ENCODE measurements around the gene CFAP46.

CFAP46 gene

DNA sequence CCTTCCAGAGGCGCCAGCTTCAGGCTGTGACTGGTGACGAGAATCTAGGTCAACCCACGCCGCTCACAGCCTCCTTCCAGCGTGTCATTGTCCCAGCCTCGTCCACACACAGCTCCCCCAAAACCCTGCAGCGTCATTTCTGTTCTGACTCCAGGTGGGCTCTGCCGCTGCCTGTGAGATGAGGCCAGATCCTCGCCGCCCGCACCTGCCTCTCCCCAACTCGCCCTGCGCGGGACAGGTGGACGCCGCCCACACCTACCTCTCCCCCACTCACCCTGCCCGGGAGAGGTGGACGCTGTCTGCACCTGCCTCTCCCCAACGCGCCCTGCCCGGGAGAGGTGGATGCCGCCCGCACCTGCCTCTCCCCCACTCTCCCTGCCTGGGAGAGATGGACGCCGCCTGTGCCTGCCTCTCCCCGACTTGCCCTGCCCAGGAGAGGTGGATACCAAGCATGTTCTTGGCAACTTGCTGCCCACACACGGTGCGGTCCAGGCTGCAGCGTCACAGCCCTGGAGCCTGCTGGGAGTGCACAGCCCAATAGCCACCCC, 32.0 kb upstream of the CFAP46 start:
- no peak for DNase-seq (ENCODE audit: low read depth)
- TF ChIP-seq, protein P1, sequence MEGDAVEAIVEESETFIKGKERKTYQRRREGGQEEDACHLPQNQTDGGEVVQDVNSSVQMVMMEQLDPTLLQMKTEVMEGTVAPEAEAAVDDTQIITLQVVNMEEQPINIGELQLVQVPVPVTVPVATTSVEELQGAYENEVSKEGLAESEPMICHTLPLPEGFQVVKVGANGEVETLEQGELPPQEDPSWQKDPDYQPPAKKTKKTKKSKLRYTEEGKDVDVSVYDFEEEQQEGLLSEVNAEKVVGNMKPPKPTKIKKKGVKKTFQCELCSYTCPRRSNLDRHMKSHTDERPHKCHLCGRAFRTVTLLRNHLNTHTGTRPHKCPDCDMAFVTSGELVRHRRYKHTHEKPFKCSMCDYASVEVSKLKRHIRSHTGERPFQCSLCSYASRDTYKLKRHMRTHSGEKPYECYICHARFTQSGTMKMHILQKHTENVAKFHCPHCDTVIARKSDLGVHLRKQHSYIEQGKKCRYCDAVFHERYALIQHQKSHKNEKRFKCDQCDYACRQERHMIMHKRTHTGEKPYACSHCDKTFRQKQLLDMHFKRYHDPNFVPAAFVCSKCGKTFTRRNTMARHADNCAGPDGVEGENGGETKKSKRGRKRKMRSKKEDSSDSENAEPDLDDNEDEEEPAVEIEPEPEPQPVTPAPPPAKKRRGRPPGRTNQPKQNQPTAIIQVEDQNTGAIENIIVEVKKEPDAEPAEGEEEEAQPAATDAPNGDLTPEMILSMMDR (IDR thresholded peaks at IDR 0.05; ENCODE audit: control insufficient read depth, extremely low read depth, insufficient read depth), result no peak
- no peak overlapping the region for H3K4me3 ChIP-seq (ENCODE audit: low read depth, low read length)

DNA sequence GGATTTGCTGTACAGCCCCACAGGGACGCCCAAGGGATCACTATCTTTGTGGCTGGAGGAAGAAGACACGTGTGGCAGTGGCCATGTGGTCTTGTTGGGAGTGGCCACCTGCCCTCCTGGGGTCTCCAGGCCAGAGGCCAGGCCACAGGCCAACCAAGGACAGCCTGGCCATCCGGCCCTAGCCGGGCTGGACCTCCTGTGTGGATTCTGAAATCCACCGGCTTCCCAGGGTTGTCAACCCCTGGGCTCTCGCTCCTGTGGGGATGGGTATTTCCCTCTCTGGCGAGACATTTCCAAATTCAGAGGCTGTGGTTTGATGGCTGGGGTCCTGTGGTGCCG, 31.5 kb upstream of the CFAP46 start:
- TF ChIP-seq, protein P1 (IDR thresholded peaks at IDR 0.05; ENCODE audit: control insufficient read depth, extremely low read depth, insufficient read depth), result no peak
- DNase-seq (ENCODE audit: low read depth), result no peak
- H3K4me3 ChIP-seq (ENCODE audit: low read depth, low read length), result no peak overlapping the region

DNA sequence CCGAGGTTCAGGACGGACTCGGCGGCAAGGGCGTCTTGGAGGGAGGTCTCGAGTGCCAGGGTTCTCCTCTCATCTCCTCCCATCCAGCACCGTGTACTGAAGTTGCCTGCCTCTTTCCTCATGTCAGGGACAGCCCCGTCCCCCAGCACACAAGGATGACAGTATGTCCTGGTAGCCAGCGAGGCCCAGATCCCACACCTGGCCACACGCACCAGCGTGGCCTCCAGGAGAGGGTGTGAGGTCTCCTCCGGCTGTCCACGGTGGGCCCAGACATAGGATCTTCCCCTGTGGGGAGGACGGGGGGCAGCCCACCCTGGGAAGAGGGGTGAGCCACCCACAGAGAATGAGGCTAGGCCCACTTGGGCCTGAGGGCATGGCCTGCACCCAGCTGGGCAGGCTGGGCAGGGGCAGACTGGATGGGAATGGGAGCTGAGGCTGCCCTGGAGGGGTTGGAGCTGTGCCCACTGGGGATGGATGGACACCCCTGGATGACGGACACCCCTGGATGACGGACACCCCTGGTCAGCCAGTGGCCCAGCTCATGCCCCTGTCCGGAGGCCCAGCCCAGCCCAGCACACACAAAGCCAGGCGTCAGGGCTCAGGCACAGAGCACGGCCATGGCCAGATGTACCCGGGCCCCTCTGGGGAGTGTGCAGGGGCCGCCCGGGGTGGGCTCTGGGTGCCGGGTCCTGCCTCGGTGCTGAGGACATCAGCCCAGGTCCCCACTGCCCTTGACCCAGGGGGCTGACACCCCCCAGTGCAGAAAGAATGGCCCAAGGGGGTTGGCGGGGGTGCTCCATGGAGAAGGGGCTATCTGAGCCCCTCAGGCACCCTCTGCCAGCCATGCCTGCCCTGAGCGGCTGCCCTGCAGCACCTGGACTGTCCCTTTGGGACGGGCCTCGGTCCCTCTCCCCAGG, 30.9 kb upstream of the CFAP46 start:
- H3K4me3 ChIP-seq (ENCODE audit: low read depth, low read length), result no peak overlapping the region
- TF ChIP-seq, protein P1 (IDR thresholded peaks at IDR 0.05; ENCODE audit: control insufficient read depth, extremely low read depth, insufficient read depth), result no peak
- no peak for DNase-seq (ENCODE audit: low read depth)

DNA sequence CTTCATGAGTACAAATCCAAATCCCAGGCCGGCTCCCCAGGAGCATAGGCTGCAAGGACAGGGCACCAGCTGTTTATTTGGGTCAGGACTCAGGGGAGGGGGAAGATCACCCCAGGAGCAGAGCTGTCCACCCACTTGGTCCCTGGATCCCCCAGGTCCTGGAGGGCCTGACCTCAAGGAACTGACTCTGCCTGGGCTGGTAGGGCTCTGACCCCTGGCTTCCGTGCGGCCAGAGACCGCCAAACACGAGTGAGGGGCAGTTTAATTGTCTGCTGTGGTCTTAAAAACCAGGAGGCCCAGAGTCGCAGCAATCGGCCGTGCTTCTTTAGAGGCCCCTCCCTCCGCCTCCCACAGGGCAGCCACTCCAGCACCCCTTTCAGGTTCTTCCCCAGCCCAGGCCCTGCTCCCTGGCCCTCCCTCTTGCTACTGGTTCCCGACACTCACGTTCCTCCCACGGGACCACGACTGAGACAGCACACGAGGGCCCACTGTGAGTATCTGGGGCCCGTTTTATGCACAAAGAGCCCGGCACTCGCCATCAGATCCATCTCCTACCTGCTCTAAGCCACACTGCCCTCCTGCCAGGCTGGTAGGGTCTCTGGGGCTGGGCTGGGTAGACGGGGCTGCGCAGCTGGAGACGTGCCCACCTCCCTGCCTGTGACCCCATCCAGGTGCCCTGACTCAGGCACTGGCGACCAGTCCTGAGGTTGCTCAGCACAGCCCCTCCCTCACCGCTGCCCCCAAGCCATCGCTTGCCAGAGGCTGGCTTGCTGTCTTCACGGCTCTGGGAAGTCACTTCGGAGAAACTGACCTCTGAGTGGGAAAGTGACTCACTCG, 30.0 kb upstream of the CFAP46 start:
- DNase-seq (ENCODE audit: low read depth), result no peak
- TF ChIP-seq, protein P1 (IDR thresholded peaks at IDR 0.05; ENCODE audit: control insufficient read depth, extremely low read depth, insufficient read depth), result no peak
- no peak overlapping the region for H3K4me3 ChIP-seq (ENCODE audit: low read depth, low read length)

DNA sequence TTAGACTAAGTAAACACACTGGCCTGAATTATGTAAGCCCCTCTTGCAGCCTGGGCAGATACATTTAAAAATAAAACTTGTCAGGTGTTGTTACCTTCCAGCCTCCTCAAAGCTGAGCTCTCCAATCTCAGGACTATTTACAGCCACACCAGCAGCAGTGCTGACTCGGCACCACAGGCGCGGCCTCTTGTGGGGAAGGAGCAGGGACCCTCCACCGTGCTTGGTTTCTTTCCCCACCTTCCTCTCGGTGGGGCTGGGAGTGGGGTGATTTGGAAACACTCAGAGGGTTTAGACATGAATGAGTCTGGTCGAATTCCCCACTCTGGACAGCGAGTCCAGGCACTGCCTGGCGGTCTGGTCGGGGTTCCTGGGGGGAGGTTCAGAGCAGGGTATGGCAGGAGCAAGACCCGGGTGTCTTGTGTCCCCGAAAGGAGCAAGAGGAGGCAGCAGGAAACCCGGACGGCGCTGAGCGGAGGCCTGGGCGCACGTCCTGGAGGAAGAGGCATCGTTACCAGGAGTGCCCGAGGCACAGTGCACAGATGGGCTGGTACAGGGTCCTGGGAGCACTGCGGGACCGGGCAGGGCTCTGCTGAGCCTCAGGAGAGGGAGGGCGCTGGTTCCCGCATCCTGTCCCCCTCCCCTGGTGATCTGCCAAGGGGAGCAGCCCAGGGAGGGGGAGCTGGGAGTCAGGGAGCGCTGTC, 29.2 kb upstream of the CFAP46 start:
- TF ChIP-seq, protein P1 (IDR thresholded peaks at IDR 0.05; ENCODE audit: control insufficient read depth, extremely low read depth, insufficient read depth), result no peak
- no peak overlapping the region for H3K4me3 ChIP-seq (ENCODE audit: low read depth, low read length)
- no peak for DNase-seq (ENCODE audit: low read depth)

DNA sequence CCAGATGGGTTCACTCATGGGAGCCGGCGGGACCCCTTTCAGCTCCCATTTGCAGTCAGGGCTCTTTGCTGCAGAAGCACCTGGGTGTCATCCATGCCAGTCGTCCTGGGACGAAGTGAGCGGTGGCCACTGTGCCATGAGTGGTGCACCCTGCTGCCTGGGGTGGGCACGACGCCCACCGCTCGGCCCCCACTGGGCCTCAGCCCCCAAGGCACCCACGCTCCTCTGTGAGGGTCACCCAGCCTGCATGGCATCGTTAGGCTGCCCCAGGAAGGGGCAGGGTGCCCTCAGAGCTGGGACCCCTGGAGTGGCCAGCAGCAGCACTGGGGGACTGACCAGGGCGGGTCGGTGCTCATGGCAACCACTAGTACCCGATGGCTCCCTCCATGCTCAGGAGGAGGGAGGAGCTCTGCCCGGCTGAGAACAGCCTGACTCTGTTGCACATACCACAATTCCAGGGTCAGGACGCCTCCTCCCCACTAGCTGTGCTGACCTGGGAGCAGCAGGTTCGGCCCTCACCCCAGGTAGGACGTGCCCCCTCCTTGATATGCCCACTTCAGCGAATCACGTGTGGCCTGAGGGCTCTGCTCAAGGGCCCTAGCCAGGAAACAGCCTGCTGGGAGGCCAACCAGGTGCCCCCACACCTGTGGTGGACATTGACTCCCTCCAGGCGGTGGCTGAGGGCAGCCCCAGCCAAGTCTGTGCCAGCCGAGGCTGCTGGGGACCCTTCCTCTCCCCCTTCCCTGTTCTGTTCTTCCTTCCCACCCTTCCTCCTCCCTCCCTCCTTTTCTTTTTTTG, 28.5 kb upstream of the CFAP46 start:
- TF ChIP-seq, protein P1 (IDR thresholded peaks at IDR 0.05; ENCODE audit: control insufficient read depth, extremely low read depth, insufficient read depth), result no peak
- no peak overlapping the region for H3K4me3 ChIP-seq (ENCODE audit: low read depth, low read length)

More for the DNA sequence above, 28.5 kb upstream of the CFAP46 start:
- DNase-seq (ENCODE audit: low read depth), result no peak

All from LNCaP clone FGC (cell line).